Urinary bladder (tissue), 4 donors: ENCODE results near the gene RABGAP1. TPM values are rescaled to one million over a fixed set of nuclear protein-coding genes. Genes with fewer than 3 reads are reported as not detected.
A peak's percentile ranks its signal among the peaks of the same experiment; 100 is the strongest.

Source experiments
- DNase-seq: peaks from one replicate; pipeline ENCODE4 v3.0.0-alpha.2; 2015; ENCODE audit errors: extremely low spot score
- H3K27ac ChIP-seq: one replicate; pipeline ENCODE4 v1.5.1; 2013; ENCODE audit warnings: low read depth, mild to moderate bottlenecking, moderate library complexity
- H3K36me3 ChIP-seq: one replicate; pipeline ENCODE4 v1.6.1; 2013; ENCODE audit warnings: mild to moderate bottlenecking, moderate library complexity; ENCODE audit not compliant: insufficient read depth
- H3K4me1 ChIP-seq: one replicate; pipeline ENCODE4 v1.6.1; 2013; ENCODE audit warnings: mild to moderate bottlenecking, moderate library complexity; ENCODE audit not compliant: insufficient read depth
- H3K4me3 ChIP-seq: one replicate; pipeline ENCODE4 v1.5.1; 2013; ENCODE audit warnings: low read depth, low read length
- WGBS: extraction: QIAGEN DNeasy Blood & Tissue Kit; methylation state at CpG from one replicate; pipeline ENCODE4 v1.1.7; 2013; 5-methylcytosine and 5-hydroxymethylcytosine counted together
- polyA plus RNA-seq: library from polyadenylated mRNA; stranded (reverse); fragments of 200-250 nt; gene quantifications from one replicate; pipeline ENCODE4 v1.2.3, GENCODE V29; 2013
- total RNA-seq: library from RNA; depleted of rRNA; stranded (reverse); fragments of >200 nt; gene quantifications from one replicate; pipeline ENCODE4 v1.2.3, GENCODE V29; 2014
- donor health status: healthy with polysubstance abuse.
- donor health status: healthy.

RABGAP1 gene
- total and polyA plus RNA-seq, 2 donors, result 46.2 to 134 TPM

DNA sequence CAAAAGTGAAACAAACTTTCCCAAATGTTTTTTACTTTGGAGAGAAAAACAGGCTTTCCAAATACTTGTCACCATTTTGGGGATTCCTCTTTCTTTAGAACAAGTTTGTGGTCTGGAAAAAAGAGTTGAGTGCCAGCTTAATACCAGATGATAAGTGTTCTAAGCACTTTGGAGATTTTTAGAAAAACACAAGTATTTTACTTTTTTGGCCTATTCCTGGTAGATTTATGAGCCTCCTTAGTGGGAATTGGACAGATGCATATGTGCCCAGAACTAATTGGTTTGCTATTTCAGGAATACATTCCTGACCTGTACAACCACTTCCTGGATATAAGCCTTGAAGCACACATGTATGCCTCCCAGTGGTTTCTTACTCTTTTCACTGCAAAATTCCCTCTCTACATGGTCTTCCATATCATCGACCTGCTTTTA lies 133.2 kb downstream of the RABGAP1 start:
- 55% methylated on average over 1 of the region's 1 CpG for WGBS
- peak overlapping the region; percentile 38 for H3K27ac ChIP-seq
- H3K4me1 ChIP-seq, result no peaks in the 10 kb centered on the region
- no peak overlapping the region for H3K4me3 ChIP-seq
- no peak for DNase-seq
- peaks cover 11% of the 10 kb centered on the region for H3K36me3 ChIP-seq

DNA sequence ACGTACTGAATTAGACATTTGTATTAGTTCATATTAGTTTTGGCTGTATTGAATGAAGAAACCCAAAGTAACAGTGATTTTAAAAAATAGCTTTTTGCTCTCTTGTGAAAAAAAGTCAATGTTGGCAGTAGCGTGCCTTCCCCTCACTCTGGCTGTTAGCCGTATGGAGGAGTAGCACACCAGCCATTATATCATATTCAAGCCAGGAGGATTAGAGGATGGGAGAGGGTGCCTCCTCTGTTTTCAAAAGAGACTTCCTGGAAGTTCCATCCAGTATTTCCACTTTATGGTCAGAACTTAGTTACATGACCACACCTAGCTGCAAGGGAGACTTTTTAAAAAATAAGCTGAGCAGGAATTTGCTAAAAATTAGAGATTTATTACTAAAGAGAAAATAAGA lies 133.8 kb downstream of the RABGAP1 start:
- Histone ChIP-seq H3K4me1 (no peaks in the 10 kb centered on the region), H3K4me3 (no peak overlapping the region), H3K27ac (no peak overlapping the region), H3K36me3 (peaks cover 10% of the 10 kb centered on the region)
- no peak for DNase-seq
- 71% methylated on average over 3 of the region's 3 CpGs for WGBS

DNA sequence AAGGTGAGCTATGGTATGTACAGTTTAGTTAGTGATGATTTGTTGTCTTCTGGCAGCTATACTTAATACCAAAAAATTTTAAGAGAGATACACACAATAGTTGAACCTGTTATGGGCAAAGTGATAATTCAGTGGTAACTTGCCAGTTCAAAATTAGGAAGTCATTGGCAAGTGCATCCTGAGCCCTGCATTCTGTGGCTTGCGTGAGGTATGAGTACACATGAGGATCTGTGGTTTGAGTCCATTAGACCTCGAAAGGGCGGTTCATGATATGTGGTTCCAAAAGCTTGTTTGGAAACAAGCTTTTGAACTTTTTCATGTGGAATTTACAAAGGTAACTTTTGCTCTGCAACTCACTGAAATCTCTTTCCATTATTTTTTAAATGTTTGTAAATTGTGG lies 139.6 kb downstream of the RABGAP1 start:
- DNase-seq, result no peak
- Histone ChIP-seq H3K27ac (no peak overlapping the region), H3K4me3 (no peak overlapping the region), H3K36me3 (peaks cover 7% of the 10 kb centered on the region), H3K4me1 (no peaks in the 10 kb centered on the region)
- WGBS, result 88% methylated on average over 3 of the region's 3 CpGs

DNA sequence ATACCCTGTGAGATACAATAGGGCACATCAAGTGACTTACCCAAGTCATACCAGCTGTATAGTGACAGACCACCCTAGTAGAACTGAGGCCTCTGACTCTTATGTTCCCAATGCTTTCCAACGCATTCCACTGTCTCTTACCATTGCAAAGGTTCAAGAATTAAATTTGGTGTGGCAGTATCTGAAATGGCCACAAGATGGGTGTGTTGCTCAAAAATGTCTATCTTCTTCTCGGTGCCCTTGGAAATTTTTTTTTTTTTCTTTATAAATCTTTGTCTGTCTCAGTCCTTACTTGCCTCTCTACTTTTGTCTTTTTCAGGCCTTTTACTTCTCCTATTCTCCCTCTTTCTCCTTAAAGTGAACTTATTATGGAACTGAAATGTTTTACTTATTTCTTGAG lies 141.0 kb downstream of the RABGAP1 start:
- no peaks in the 10 kb centered on the region for H3K4me1 ChIP-seq
- WGBS, result 27% methylated on average over 2 of the region's 2 CpGs
- H3K27ac ChIP-seq, result no peak overlapping the region
- no peak for DNase-seq
- peaks cover 4% of the 10 kb centered on the region for H3K36me3 ChIP-seq
- H3K4me3 ChIP-seq, result no peak overlapping the region

DNA sequence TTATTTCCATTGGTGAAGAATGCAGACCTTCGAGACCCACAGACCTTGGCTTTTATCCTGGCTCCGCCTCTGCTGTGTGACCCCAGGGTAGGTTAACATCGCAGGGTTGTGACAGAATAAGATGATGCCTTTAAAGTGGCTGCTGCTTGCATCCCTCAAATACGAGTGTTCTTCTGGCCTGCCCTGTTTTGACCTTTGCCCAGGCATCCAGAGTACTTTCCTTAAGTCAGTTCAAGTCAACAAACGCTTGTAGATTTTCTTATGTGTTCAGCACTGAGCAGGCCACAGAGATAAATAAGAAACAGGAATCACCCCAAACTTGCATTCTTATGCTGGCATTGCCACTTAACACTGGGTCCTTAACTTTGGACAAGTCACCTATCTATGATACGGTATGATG lies 142.9 kb downstream of the RABGAP1 start:
- peaks cover 3% of the 10 kb centered on the region for H3K36me3 ChIP-seq

DNA sequence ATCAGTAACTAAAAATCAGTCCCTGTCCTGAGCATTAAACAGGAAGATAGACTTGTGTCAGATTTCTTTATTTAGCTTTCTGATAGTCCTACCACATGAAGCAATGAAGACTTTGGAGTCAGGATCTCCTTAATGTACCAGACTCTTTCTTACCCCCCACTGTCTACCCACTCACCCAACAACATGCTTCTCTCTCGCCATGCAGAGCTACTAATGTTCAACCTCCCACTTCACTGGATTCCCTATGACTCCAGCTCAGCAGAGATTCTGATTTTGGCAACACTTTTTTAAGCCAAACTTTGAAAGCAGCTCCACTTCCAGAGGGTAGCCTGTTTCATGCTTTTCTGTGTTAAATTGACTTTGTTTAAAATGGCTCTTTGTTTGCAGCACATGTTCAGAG lies 143.4 kb downstream of the RABGAP1 start:
- whole genome bisulfite sequencing, result 100% methylated on average over 1 of the region's 1 CpG
- Histone ChIP-seq H3K36me3 (peaks cover 2% of the 10 kb centered on the region), H3K4me1 (no peaks in the 10 kb centered on the region), H3K4me3 (no peak overlapping the region), H3K27ac (no peak overlapping the region)
- DNase-seq, result no peak

More for the DNA sequence above, 142.9 kb downstream of the RABGAP1 start:
- Histone ChIP-seq H3K27ac (no peak overlapping the region), H3K4me1 (no peaks in the 10 kb centered on the region), H3K4me3 (no peak overlapping the region)
- 73% methylated on average over 6 of the region's 6 CpGs for WGBS
- no peak for DNase-seq

DNA sequence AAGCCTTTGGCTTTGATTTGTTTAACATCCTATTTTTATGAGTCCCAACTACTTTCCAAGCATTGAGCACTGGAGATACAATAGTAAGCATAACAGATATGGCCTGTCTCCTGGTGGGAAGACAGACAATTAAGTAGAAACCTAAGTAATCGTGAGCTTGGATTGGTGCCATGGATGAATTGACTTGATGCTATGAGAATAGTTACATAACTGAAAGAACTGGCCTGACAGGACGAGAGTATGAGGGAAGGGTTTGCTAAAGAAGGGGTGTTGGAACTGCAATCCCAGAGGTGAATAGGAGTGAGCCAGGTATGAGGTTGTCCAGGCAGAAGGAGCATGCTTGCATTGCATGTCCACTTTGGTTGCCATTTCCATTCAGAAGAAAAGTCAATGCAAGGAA lies 145.1 kb downstream of the RABGAP1 start:
- peaks cover 8% of the 10 kb centered on the region for H3K36me3 ChIP-seq
- WGBS, result 68% methylated on average over 2 of the region's 2 CpGs

DNA sequence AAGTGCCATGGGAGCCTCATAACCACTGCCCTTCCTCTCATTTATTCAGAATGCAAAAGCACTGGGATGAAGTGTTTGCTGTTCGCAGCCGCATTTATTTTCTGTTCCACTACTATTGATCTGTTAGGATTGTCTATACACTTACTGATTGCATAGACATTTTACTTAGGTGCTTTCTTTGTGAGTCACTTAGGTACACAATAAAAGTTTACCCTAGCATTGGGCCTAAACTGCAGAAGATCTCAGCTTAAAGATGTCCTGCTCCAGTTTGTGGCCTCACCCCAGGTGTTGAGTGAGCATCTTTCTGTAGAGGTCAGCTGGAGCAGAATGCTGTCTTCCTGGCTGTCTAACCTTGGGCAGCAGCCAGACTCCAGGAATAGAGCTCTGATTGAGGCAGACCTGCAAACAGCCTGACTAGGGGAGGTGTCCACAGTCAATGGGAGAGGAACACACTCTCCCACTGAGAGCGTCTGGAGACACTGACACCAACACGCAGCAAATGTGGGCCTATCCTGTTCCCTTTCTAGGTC lies 146.6 kb downstream of the RABGAP1 start:
- Histone ChIP-seq H3K36me3 (peaks cover 8% of the 10 kb centered on the region), H3K4me3 (no peak overlapping the region), H3K27ac (no peak overlapping the region), H3K4me1 (no peaks in the 10 kb centered on the region)
- DNase-seq, result no peak
- WGBS, result 93% methylated on average over 4 of the region's 4 CpGs

More for the DNA sequence above, 145.1 kb downstream of the RABGAP1 start:
- no peak for DNase-seq
- no peak overlapping the region for H3K4me3 ChIP-seq
- no peak overlapping the region for H3K27ac ChIP-seq
- no peaks in the 10 kb centered on the region for H3K4me1 ChIP-seq

DNA sequence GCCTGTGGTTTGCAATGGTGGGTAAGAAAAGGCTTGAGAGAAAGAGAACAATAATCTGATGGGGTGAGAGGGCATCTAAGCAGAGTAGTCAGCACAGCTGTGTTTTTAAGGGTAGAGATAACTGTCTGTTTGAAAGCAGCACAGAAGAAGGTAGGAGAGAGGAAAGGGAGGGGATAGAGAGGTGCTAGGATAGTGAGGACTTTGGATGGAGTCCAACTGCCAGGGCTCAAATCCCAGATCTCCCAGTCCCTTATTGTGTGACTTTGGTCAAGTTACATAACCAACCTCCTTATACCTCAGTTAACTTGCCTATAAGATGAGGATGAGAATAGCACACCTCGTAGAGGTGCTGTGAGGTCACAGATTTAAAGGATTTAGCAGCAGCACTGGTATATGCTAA lies 148.2 kb downstream of the RABGAP1 start:
- DNase-seq, result no peak
- Histone ChIP-seq H3K36me3 (peaks cover 6% of the 10 kb centered on the region), H3K4me1 (no peaks in the 10 kb centered on the region), H3K27ac (no peak overlapping the region), H3K4me3 (no peak overlapping the region)
- 93% methylated on average over 1 of the region's 1 CpG for WGBS

DNA sequence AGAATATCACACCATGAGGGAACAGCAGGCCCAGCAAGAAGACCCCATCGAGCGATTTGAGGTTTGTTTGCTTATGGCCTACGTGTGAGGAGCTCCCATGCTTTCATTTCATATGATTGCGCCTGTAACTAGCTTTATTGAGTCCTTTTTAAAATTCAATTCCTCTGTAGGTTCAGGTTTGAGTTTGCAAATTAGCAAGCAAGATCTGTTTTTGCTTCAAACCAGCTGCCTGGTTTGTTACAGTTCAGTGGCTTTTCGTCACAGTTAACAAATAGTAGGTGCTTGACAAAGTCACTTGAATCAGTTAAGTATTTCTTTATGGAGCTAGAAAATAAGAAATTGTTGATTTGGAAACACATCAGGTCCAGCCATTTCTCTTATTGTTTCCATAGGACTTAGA lies 149.0 kb downstream of the RABGAP1 start:
- Histone ChIP-seq H3K4me1 (no peaks in the 10 kb centered on the region), H3K36me3 (peaks cover 6% of the 10 kb centered on the region), H3K4me3 (no peak overlapping the region), H3K27ac (no peak overlapping the region)
- no peak for DNase-seq
- 97% methylated on average over 5 of the region's 5 CpGs for WGBS

DNA sequence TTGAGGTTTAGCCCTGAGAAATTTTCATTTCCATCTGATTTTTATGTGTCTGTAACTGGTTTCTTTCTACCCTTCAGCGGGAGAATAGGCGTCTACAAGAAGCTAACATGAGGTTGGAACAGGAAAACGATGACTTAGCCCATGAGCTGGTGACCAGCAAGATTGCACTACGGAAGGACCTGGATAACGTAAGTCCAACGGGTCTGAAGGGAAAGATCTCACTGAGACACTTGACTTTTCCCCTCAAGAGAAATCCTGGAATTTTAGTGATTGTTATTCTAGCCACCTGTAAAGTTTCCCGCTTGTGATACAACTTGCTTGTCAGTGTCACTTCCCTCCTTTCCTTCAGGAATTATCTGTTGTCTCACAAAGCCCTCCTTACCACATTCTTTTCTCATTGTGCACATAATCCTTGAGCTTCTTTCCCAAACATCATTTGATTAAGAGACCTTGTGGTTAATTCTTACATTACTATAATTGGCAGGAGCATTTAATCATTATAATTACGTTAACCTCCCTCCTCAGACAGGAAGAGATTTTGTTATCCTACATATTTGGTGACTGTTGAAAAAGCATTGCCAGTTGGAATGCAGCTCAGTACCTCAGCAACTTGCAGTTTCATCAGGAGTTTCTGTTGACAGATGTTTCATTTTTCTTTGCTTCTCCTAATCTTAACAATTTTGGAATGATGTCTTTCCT lies 149.5 kb downstream of the RABGAP1 start:
- no peak for DNase-seq
- Histone ChIP-seq H3K4me3 (no peak overlapping the region), H3K36me3 (peaks cover 6% of the 10 kb centered on the region), H3K4me1 (no peaks in the 10 kb centered on the region), H3K27ac (no peak overlapping the region)
- 73% methylated on average over 8 of the region's 8 CpGs for WGBS

DNA sequence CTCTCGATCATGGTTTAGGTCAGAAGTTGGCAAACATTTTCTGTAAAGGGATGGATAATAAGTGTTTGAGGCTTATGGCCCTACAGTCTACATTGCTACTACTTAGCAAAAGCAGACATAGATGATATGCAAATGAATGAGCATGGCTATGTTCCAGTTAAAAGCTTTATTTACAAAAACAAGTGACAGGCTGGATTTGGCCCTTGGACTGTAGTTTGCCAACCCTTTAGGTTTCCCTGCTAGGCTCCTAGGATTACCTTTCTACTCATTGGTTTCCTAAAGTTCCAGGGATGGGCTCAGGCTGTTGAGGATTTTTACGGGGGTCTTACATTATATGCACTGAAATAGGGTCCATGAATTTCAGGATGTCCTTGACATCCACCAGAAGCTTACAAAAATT lies 150.1 kb downstream of the RABGAP1 start:
- Histone ChIP-seq H3K4me3 (no peak overlapping the region), H3K27ac (no peak overlapping the region), H3K4me1 (no peaks in the 10 kb centered on the region), H3K36me3 (peaks cover 6% of the 10 kb centered on the region)
- no peak for DNase-seq
- 65% methylated on average over 2 of the region's 2 CpGs for whole genome bisulfite sequencing

DNA sequence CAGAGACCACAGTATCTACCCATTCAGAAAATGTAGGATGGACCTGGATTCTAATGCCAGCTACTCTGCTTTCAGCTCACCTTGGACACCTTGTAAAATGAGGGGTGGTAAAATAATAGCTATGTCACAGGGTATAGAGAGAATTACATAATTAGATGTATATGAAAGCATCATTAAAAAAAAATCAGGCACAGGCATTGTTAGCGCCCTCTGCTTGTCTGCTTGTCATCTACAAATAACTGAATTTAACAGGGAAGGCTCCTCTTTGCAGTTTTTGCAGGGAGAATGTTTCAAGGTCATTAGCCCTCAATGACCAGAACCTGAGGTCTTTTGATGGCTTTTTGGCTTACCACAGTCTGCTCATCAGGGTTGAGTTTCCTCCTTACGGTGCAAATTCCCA lies 150.6 kb downstream of the RABGAP1 start:
- peaks cover 6% of the 10 kb centered on the region for H3K36me3 ChIP-seq
- WGBS, result 94% methylated on average over 2 of the region's 2 CpGs

DNA sequence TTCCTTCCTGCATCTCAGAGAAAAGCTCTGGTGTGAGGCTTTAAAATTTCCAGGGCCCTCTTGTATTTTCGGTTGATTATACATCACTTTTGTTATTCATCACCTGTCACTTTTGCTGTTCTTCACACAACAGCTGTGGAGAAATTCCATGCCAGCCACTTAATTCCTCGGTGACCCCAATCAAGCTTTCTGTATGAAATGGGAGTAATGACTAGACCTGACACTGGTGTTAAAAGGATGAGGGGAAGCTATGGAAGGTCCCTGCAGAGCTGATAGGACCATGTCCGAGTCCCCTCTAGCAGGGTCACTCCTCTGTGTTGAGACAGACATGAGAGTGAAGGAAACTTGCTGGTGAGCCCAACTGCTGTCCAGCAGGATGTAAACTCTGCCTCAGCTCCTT lies 152.3 kb downstream of the RABGAP1 start:
- H3K27ac ChIP-seq, result no peak overlapping the region
- DNase-seq, result no peak
- H3K36me3 ChIP-seq, result peaks cover 6% of the 10 kb centered on the region
- H3K4me1 ChIP-seq, result no peaks in the 10 kb centered on the region
- 88% methylated on average over 3 of the region's 3 CpGs for WGBS
- H3K4me3 ChIP-seq, result no peak overlapping the region

More for the DNA sequence above, 150.6 kb downstream of the RABGAP1 start:
- Histone ChIP-seq H3K27ac (no peak overlapping the region), H3K4me1 (no peaks in the 10 kb centered on the region), H3K4me3 (no peak overlapping the region)
- no peak for DNase-seq
